Kidney epithelial cell (primary cell): ENCODE measurements around the gene THSD4. TPM values are rescaled to one million over a fixed set of nuclear protein-coding genes. Genes with fewer than 3 reads are reported as not detected.

Source experiments
- DNase-seq: peaks from one replicate; pipeline ENCODE4 v3.0.0-alpha.2; 2010; ENCODE audit warnings: low read depth
- H3K27me3 ChIP-seq: 2 replicates; pipeline ENCODE4 v1.6.0; 2011; ENCODE audit warnings: low read length; ENCODE audit not compliant: control insufficient read depth, insufficient read depth
- H3K36me3 ChIP-seq: 2 replicates; pipeline ENCODE4 v1.5.1; 2011; ENCODE audit warnings: low read length; ENCODE audit not compliant: control insufficient read depth, insufficient read depth
- H3K4me3 ChIP-seq: 2 replicates; pipeline ENCODE4 v1.5.1; 2011; ENCODE audit warnings: low read depth, mild to moderate bottlenecking, control low read depth, low read length
- CTCF ChIP-seq: IDR thresholded peaks from 2 replicates; pipeline ENCODE4 v1.5.1; 2011; ENCODE audit warnings: mild to moderate bottlenecking, moderate library complexity, low read length, control low read depth, inconsistent platforms; ENCODE audit not compliant: insufficient read depth, poor library complexity, severe bottlenecking
- total RNA-seq: library from RNA; depleted of rRNA; stranded (reverse); fragments of >200 nt; gene quantifications from 2 replicates; pipeline ENCODE4 v1.2.3, GENCODE V29; 2015

Gene THSD4
- total RNA-seq, 1 donor from 2014 or later: 17.7 TPM

DNA sequence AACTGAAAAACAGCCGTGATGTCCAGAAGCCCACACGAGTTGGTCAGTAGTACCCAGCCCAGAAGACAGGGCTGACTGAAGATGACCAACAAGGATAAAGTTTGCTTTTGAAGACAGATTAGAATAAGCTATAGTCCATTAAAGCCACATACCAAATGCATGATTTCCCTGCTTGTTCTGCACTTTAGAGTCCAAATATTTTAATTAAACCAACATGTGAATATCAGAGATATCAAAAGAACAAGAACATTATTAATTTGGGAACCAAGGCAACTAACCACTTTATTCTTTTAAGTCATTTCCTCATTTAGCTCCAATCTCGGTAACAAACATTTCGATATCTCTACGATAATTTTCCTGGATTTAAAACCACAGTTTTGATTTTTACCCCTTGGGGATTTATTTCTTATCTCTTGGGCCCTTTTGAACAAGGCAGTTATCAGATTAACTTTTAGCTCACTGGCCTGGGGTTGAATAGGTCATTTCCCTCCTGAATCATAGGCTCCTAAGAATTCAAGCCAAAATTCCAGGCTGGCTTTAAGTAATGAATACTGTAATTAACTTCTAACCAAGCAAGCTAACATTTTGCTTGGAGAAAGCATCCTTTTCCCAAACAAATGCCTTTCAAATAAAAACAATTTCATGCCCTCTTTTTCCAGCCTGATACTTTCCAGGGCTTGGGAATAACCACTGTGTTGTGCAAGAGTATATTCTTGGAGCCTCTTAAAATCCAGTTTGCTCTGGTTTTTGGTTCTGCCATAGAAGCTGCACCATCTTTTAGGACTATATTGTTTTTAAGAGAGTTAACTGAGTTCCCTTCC, 592.2 kb downstream of the THSD4 start:
- Histone ChIP-seq H3K36me3 (no peaks in the 10 kb centered on the region), H3K4me3 (no peak overlapping the region), H3K27me3 (no peaks in the 10 kb centered on the region)
- DNase-seq: no peak
- TF ChIP-seq CTCF: no peak

DNA sequence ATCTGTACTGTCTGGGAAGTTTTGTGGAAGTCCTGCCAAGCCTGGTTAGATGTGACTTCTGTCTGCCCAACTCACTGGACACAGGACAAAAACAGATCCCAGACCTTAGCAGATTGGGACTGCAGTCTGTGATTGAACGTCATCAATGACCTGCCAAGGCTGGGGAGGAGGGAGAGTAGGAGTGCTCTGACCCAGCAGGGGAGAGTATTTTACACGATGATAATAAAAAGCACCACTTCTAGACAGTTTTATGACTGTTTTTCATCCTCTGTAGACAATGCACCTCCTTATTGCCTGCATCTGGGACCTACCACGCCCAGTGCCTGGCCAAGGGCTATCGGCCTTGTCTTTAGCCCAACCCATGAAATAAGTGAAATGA, 592.8 kb downstream of the THSD4 start:
- Histone ChIP-seq H3K27me3 (no peaks in the 10 kb centered on the region), H3K4me3 (no peak overlapping the region), H3K36me3 (no peaks in the 10 kb centered on the region)
- no peak for TF ChIP-seq CTCF
- no peak for DNase-seq

- Histone ChIP-seq H3K36me3 (no peaks in the 10 kb centered on the region), H3K4me3 (no peak overlapping the region), H3K27me3 (no peaks in the 10 kb centered on the region)
- DNase-seq: no peak
- TF ChIP-seq CTCF: no peak
Measured at GRCh38 chr15:71708741-71709140, 593.5 kb downstream of the THSD4 start.

GRCh38 chr15:71709808-71710418, 594.6 kb downstream of the THSD4 start:
- Histone ChIP-seq H3K27me3 (no peaks in the 10 kb centered on the region), H3K4me3 (no peak overlapping the region), H3K36me3 (no peaks in the 10 kb centered on the region)
- no peak for DNase-seq
- no peak for TF ChIP-seq CTCF

DNA sequence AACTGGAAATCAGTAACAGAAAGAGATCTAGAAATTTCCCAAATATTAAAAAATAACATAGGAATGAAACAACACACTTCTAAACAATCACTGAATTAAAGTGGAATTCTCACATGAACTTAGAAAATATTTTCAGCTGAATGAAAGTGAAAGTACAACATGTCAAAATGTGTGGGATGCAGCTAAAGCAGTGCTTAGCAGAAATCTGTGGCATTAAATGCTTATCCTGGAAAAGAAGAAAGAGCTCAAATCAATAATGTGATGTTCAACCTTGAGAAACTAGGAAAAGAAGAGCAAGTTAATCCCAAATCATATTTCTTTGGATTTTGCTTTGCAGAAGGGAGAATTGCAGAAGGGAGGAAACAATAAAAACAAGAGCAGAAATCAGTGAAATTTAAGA, 596.9 kb downstream of the THSD4 start:
- Histone ChIP-seq H3K36me3 (no peaks in the 10 kb centered on the region), H3K4me3 (no peak overlapping the region), H3K27me3 (no peaks in the 10 kb centered on the region)
- DNase-seq: no peak
- no peak for TF ChIP-seq CTCF
